ENCODE data around the gene EXOC6.

The EXOC6 gene

DNA sequence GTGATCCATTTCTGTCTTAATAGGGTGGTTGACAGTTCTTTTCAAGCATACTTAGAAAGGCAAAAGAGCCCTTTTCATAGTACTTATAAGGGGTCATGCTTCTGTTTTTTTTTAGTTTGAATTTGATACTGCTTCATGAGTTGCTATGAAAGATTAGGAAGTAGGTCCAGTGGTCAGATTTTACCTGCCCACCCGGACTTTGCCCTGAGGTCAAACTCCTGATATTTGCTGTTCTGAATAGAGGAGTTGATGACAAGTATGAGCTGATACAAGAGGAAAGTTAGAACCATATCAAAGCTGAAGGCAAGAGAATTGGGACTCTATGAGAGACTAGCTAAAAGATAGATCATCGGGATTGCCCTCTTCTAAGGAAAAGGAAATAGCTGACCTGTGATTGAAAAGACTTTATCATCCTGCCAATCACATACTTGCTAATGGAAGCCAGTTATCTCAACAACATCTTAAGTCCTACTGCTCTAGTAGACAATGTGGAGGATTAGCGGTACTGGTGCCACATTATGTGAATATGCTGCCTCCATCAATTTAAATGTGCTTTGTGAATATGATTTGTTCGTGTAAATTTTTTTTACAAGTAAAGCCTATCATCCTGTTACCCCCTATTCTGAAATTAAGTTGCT lies 174.8 kb downstream of the EXOC6 start:
- no peak for DNase-seq (ENCODE audit: low read depth)

GRCh38 chr10:93026072-93026471 lies 177.8 kb downstream of the EXOC6 start:
- DNase-seq (ENCODE audit: low read depth), result no peak

DNA sequence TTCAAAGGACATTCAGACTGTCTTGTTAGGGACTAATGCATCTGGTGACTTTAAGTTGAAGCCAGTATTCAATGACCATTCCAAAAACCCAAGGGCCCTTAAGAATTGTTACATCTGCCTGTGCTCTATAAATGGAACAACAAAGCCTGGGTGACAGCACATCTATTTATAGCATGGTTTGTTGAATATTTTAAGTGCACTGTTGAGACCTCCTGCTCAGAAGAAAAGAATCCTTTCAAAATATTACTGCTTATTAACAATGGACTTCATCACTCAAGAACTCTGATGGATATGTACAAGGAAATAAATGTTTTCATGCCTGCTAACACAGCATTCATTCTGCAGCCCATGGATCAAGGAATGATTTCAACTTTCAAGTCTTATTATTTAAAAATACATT lies 179.2 kb downstream of the EXOC6 start:
- no peak for DNase-seq (ENCODE audit: low read depth)

GRCh38 chr10:93028883-93029282 lies 180.6 kb downstream of the EXOC6 start:
- DNase-seq (ENCODE audit: low read depth), result peak; percentile 31

GRCh38 chr10:93030409-93030808 lies 182.1 kb downstream of the EXOC6 start:
- peak; percentile 42 for DNase-seq (ENCODE audit: low read depth)

GRCh38 chr10:93032105-93032808 lies 183.9 kb downstream of the EXOC6 start:
- DNase-seq (ENCODE audit: low read depth), result no peak

DNA sequence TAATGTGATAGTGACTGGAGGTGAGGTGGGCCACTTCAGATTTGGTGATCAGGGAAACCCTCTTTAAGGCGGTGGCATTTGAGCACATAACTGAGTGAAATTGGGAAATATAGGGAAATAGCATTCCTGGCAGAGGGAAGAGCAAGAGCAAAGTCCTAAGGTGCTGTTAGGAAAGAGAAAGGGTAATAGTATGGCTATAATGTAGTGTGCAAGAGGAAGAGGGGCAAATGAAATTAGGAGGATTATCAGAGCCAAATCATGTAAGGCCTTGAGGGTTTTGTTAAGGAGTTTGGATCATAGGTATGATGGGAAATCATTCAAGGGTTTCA lies 184.5 kb downstream of the EXOC6 start:
- DNase-seq (ENCODE audit: low read depth), result no peak

GRCh38 chr10:93034426-93034825 lies 186.1 kb downstream of the EXOC6 start:
- DNase-seq (ENCODE audit: low read depth), result peak; percentile 6

- no peak for DNase-seq (ENCODE audit: low read depth)
Measured at GRCh38 chr10:93039110-93039509, 190.8 kb downstream of the EXOC6 start.

DNA sequence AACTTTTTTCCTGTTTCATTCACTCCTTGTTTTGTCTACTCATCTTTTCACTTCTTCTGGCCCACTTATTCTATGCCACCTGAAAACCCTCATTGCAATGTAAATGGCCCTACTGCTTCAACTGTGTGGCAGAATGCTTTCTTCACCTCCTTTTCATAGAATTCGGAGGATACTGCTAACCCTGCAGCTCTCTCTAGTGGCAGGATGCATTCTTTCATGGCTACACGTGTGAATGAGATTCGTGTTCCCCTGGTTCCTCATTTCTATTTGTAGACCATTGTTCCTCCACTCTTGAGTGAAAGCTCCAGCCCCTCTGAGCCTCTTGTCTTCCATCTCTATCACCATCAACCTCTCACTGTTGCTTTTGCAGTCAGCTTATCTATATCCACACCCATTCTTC lies 191.4 kb downstream of the EXOC6 start:
- DNase-seq (ENCODE audit: low read depth), result peak; percentile 10

DNA sequence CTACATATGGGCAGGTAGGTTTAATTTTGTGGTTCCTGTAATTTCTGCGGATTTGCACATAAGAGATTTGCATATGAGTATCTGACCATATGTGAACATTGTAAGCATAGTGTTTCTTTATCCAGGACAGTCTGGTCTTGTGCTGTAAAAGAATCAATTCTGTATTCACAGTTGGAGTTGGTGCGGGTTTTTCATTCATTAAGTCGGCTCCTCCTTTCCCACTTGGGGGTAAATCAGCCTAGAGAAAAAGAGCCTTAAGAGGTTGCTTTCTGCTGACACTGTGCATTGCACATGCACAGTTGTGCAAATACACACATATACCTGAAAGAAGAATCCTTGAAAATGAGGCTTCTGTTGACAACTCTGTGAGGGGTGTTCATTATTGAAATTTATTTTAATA lies 206.2 kb downstream of the EXOC6 start:
- DNase-seq (ENCODE audit: low read depth), result no peak

GRCh38 chr10:93058139-93058538 lies 209.8 kb downstream of the EXOC6 start:
- no peak for DNase-seq (ENCODE audit: low read depth)

- DNase-seq (ENCODE audit: low read depth), result no peak
Measured at GRCh38 chr10:93059975-93060886, 211.9 kb downstream of the EXOC6 start, which contains the start of gene CYP26C1. Gene CYP26C1, plus strand, starts transcription at chr10:93060798. Its CDS starts 466 bp downstream, at chr10:93061264.

DNA sequence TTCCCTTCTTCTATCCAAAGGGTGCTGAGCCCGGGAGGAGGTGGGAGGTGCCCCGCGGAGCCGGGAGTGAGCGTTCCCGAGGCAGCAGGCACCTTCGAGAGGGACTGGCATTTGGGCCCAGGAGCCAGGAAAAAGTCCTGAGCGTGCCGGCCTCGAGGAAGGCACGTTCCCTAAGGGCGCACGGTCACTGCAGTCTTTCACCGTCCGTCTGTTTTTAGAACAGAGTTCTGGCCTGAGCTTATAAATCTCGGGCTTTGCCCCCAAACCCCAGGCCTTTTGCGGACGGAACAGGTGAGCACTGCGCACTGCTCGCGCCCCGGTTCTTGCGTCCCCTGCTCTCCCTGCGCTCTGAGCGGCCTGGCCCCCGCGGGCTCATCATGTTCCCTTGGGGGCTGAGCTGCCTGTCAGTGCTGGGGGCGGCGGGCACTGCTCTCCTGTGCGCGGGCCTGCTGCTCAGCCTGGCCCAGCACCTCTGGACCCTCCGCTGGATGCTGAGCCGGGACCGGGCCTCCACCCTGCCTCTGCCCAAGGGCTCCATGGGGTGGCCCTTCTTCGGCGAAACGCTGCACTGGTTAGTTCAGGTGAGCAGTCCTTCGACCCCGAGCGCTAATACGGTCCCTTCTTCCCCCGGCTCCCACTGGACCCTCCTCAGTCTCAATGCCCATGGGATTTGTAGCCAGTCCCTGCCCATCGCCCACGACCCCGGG lies 212.7 kb downstream of the EXOC6 start:
- DNase-seq (ENCODE audit: low read depth), result no peak

GRCh38 chr10:93061594-93062513 lies 213.5 kb downstream of the EXOC6 start:
- DNase-seq (ENCODE audit: low read depth), result no peak

DNA sequence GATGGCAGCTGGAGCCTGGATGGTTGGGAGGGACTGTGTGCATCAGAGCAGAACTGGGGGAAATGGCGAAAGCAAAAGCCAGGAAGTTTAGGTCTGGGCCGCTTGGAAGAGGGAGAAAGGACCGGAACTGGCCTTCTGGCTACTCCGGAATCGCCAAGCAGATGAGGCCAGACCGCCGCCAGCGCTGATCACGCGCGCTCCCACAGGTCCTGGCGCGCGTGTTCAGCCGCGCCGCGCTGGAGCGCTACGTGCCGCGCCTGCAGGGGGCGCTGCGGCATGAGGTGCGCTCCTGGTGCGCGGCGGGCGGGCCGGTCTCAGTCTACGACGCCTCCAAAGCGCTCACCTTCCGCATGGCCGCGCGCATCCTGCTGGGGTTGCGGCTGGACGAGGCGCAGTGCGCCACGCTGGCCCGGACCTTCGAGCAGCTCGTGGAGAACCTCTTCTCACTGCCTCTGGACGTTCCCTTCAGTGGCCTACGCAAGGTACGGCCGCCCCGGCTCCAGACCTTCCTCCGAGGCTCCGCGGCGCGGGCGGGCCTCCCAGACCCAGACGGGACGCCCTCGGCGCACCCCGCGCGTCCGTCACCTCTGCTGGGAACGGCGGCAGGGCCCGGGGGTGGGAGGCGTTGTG lies 214.3 kb downstream of the EXOC6 start:
- DNase-seq (ENCODE audit: low read depth), result no peak

- DNase-seq (ENCODE audit: low read depth), result no peak
Measured at GRCh38 chr10:93063144-93063976, 215.0 kb downstream of the EXOC6 start.

- DNase-seq (ENCODE audit: low read depth), result no peak
Measured at GRCh38 chr10:93063977-93064660, 215.8 kb downstream of the EXOC6 start.
